Gastrocnemius medialis (tissue), 4 donors: ENCODE data around the gene CST5. TPM values are rescaled to one million over a fixed set of nuclear protein-coding genes. Genes with fewer than 3 reads are reported as not detected.

ENCODE experiments used
- ATAC-seq, 2 donors: fragments of 150-250 bp; one replicate each; pipeline ENCODE4 v1.9.1; 2016
- DNase-seq, 2 donors: peaks; one replicate each; pipeline ENCODE4 v3.0.0-alpha.2; 2019
- H3K27ac ChIP-seq, 4 donors: fragments of 200-600 bp; sonication (generic); 1 replicate in 1 of 4; 2 replicates in 3 of 4; pipeline ENCODE4 v1.5.1; 2016 to 2018; ENCODE audit warnings: mild to moderate bottlenecking in 2 of 4, moderate library complexity in 1 of 4
- H3K27me3 ChIP-seq, 3 donors: fragments of 200-600 bp; sonication (generic) in 2 of 3; 1 replicate in 1 of 3; 2 replicates in 2 of 3; pipeline versions ENCODE4 v1.5.1 to v1.6.0; 2016 to 2019; ENCODE audit warnings: mild to moderate bottlenecking in 1 of 3, moderate library complexity in 1 of 3
- H3K36me3 ChIP-seq, 2 donors: fragments of 200-600 bp; sonication (generic) in 1 of 2; one replicate each; pipeline ENCODE4 v1.5.1; 2017 to 2018
- H3K4me1 ChIP-seq, 2 donors: fragments of 200-600 bp; sonication (generic) in 1 of 2; one replicate each; pipeline ENCODE4 v1.5.1; 2016 to 2017; ENCODE audit warnings: mild to moderate bottlenecking in 2 of 2
- H3K4me3 ChIP-seq, 4 donors: fragments of 200-600 bp; sonication (generic) in 3 of 4; 1 replicate in 1 of 4; 2 replicates in 3 of 4; pipeline ENCODE4 v1.5.1; 2016 to 2019; ENCODE audit warnings: mild to moderate bottlenecking in 2 of 4
- H3K9me3 ChIP-seq, 3 donors: fragments of 200-600 bp; sonication (generic) in 2 of 3; 1 replicate in 1 of 3; 2 replicates in 2 of 3; pipeline ENCODE4 v1.5.1; 2016 to 2019
- POLR2A ChIP-seq, 2 donors: fragments of 450-650 bp; IDR thresholded peaks; one replicate each; pipeline ENCODE4 v1.6.1; 2017; ENCODE audit warnings: antibody characterized with exemption in 2 of 2, mild to moderate bottlenecking in 2 of 2, moderate library complexity in 2 of 2
- in situ Hi-C, 4 donors: fragments of 200-750 bp; cut with MboI; loops; one replicate each; pipeline versions ENCODE4 v1.15.0 to v1.8.0; 2017; ENCODE audit warnings: low sequenced_read_pairs in 4 of 4
- intact Hi-C: fragments of 100-400 bp; cut with DNase I; formaldehyde crosslinking; loops from one replicate; pipeline ENCODE4 v1.15.1; 2023; ENCODE audit warnings: low total_unique reads
- total RNA-seq, 4 donors: library from RNA; depleted of rRNA; stranded (reverse); fragments of >200 nt; gene quantifications; one replicate each; pipeline versions ENCODE4 v1.1.0 to v1.2.3, GENCODE V29; 2016
- TF ChIP-seq, protein P1 (sequence below), 5 experiments: fragments of 450-650 bp in 3 of 5; fragments of 200-600 bp in 2 of 5; sonication (generic) in 2 of 5; IDR thresholded peaks in 4 of 5; conservative IDR thresholded peaks in 1 of 5; 1 replicate in 4 of 5; 2 replicates in 1 of 5; pipeline ENCODE4 v1.5.1; 2016 to 2019; ENCODE audit warnings: antibody characterized with exemption in 5 of 5, mild to moderate bottlenecking in 3 of 5, moderate library complexity in 3 of 5

CST5 gene
- total RNA-seq, 4 donors from 2014 or later, result not detected

DNA sequence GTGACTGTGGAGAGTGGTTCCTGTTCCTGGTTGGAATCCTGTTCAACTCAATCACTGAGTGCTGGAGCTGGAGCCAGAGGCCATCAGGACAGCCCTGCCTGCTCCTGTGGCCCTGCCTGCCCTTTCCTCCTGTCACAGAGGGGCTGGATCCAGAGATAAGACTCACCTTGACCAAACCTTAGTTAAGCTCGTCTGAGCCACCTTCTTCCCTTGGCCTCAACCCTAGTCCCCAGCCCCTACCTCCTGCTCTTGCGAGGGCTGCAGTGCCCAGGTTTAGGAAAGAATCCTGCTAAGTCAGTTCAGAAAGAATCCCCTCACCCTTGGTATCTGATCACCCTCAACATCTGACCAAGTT is 47.0 kb upstream of the CST5 start:
- DNase-seq, result no peak
- Histone ChIP-seq H3K36me3 (no peaks in the 10 kb centered on the region), H3K4me1 (no peaks in the 10 kb centered on the region), H3K27ac (no peak overlapping the region), H3K9me3 (no peaks in the 10 kb centered on the region), H3K27me3 (peaks cover 0 to 2% (median 0%) of the 10 kb centered on the region in 3 donors), H3K4me3 (no peak overlapping the region)
- intact Hi-C loops (no loop called here), in situ Hi-C loops (no loop called here)
- no peak for TF ChIP-seq POLR2A (IDR thresholded peaks at IDR 0.05)
- TF ChIP-seq, protein P1, sequence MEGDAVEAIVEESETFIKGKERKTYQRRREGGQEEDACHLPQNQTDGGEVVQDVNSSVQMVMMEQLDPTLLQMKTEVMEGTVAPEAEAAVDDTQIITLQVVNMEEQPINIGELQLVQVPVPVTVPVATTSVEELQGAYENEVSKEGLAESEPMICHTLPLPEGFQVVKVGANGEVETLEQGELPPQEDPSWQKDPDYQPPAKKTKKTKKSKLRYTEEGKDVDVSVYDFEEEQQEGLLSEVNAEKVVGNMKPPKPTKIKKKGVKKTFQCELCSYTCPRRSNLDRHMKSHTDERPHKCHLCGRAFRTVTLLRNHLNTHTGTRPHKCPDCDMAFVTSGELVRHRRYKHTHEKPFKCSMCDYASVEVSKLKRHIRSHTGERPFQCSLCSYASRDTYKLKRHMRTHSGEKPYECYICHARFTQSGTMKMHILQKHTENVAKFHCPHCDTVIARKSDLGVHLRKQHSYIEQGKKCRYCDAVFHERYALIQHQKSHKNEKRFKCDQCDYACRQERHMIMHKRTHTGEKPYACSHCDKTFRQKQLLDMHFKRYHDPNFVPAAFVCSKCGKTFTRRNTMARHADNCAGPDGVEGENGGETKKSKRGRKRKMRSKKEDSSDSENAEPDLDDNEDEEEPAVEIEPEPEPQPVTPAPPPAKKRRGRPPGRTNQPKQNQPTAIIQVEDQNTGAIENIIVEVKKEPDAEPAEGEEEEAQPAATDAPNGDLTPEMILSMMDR (IDR thresholded peaks at IDR 0.05 in 4 of 5, conservative IDR thresholded peaks at IDR 0.05 in 1 of 5), result no peak
- ATAC-seq, result no peak

DNA sequence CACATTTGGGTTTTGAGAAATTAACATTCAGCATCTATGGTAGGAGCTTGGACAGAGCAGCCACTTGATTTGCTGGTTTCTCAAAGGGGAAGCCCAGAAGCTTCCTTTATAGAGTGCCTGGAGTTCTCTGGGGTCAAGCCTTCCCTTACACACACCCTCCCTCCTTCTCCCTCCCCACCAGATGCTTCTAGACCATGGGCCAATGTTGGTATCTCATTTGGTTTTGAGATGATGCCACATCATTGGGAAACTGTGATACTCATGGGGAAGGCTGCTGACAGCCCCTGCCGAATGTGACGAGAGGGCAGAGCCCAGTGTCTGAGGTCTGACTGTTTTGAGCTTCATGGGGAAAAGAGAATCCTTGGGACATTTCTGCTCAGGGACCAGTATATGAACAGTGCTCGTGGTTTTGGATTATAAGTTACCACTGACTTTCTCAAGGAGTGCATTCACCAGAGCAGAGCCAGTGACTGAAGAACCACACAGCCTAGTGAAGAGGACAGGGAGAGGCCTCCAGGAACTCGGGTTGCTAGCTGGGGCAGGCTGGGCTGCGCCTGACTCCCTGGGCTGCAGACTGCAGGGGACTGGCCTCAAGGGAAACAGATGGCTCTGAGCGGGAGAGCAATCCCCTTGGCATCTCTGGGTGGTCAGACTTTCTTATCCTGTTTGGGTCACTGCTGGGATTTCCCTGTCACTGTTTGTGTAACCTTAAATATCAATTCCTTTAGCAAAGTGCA is 46.4 kb upstream of the CST5 start:
- intact Hi-C loops (no loop called here), in situ Hi-C loops (no loop called here)
- Histone ChIP-seq H3K4me1 (no peaks in the 10 kb centered on the region), H3K27ac (no peak overlapping the region), H3K4me3 (no peak overlapping the region), H3K27me3 (peaks cover 0 to 2% (median 0%) of the 10 kb centered on the region in 3 donors), H3K36me3 (no peaks in the 10 kb centered on the region), H3K9me3 (no peaks in the 10 kb centered on the region)
- TF ChIP-seq, protein P1 (IDR thresholded peaks at IDR 0.05 in 4 of 5, conservative IDR thresholded peaks at IDR 0.05 in 1 of 5), result no peak
- TF ChIP-seq POLR2A (IDR thresholded peaks at IDR 0.05), result no peak
- DNase-seq (no peak), ATAC-seq (no peak)

DNA sequence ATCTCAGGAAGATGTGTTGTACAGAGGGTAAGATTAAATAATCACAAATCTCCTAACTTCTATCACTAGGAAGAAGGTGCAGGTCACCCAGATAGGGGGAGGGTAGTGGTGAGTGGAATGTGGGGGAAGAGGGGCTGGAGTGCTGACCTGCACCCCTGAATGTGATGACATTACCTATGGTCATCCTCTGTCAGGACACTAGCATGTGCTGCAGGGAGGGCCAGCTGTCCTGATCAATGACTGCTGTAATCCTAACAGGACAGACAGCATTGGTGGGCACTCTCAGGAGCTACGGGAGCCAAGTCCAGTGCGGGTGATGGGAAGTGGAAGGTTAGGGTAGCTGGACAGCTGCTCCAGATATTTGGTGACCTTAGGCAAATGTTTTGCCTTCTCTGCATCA is 45.2 kb upstream of the CST5 start:
- H3K4me3 ChIP-seq, result no peak overlapping the region
- no peaks in the 10 kb centered on the region for H3K36me3 ChIP-seq
- H3K27ac ChIP-seq, result no peak overlapping the region
- in situ Hi-C loops, result loop anchor here in 1 of 4 donors (25.0 kb wide), 1 partner anchor 88 kb away; no protein-coding TSS in a partner anchor
- H3K9me3 ChIP-seq, result no peaks in the 10 kb centered on the region
- ATAC-seq (no peak), DNase-seq (no peak)
- H3K4me1 ChIP-seq, result no peaks in the 10 kb centered on the region
- intact Hi-C loops, result no loop called here
- TF ChIP-seq, protein P1 (IDR thresholded peaks at IDR 0.05 in 4 of 5, conservative IDR thresholded peaks at IDR 0.05 in 1 of 5), result no peak
- TF ChIP-seq POLR2A (IDR thresholded peaks at IDR 0.05), result no peak
- H3K27me3 ChIP-seq, result peaks cover 0 to 2% (median 0%) of the 10 kb centered on the region in 3 donors

DNA sequence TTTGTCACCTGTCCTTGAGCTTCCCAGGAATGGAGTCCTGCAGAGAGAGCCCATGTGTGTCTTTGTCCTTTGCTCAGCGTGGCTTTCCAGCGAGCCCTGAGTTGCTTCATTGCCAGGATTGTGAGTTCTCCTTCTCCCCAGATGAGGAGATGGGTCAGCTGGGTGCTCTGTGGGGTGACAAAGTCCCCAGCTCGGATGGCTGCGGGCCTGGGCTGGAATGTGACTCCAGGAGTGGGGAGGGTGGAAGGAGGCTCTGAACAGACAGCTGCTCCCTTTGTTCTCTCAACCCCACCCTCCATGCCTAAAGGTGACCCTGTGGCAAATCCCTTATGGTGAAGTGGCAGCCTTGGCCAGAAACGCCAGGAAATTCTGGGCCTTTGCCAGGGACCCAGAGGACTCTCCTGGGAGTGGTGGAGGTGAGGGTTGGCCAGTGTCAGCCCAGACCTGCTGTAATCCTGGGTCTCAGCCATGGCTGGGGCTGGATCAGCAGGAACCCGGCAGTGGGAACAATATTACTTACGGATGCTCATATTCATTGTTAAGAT is 44.4 kb upstream of the CST5 start:
- H3K4me3 ChIP-seq, result no peak overlapping the region
- H3K27ac ChIP-seq, result no peak overlapping the region
- DNase-seq, result no peak
- TF ChIP-seq, protein P1 (IDR thresholded peaks at IDR 0.05 in 4 of 5, conservative IDR thresholded peaks at IDR 0.05 in 1 of 5), result no peak
- TF ChIP-seq POLR2A (IDR thresholded peaks at IDR 0.05), result no peak
- H3K9me3 ChIP-seq, result no peaks in the 10 kb centered on the region
- no peaks in the 10 kb centered on the region for H3K4me1 ChIP-seq
- intact Hi-C loops, result no loop called here
- in situ Hi-C loops, result loop anchor here in 1 of 4 donors (25.0 kb wide), 1 partner anchor 88 kb away; no protein-coding TSS in a partner anchor
- peaks cover 0 to 2% (median 0%) of the 10 kb centered on the region in 3 donors for H3K27me3 ChIP-seq
- ATAC-seq, result no peak
- H3K36me3 ChIP-seq, result no peaks in the 10 kb centered on the region
